OCI-LY7 (cell line): ENCODE measurements around the gene SLC35B4. TPM values are rescaled to one million over a fixed set of nuclear protein-coding genes. Genes with fewer than 3 reads are reported as not detected.

ENCODE experiments used
- BruUV-seq: library from RNA; stranded (reverse); fragments of 400-500 nt; replicated peaks from 2 replicates; lab custom pipeline; 2021; lab: Mats Ljungman, UMichigan
- CTCF ChIA-PET: fragments of 300-600 bp; sonication (Branson Sonifier 250); formaldehyde crosslinking; loops from one replicate; lab custom pipeline; 2022; ENCODE audit warnings: antibody characterized with exemption; ENCODE audit not compliant: unreplicated experiment; lab: Charles Lee
- POLR2A ChIA-PET: fragments of 300-600 bp; sonication (Branson Sonifier 250); formaldehyde crosslinking; loops from one replicate; lab custom pipeline; 2022; ENCODE audit warnings: antibody characterized with exemption; lab: Charles Lee
- DNase-seq: peaks from one replicate; pipeline ENCODE4 v3.0.0-alpha.2; 2015; ENCODE audit warnings: low spot score
- H2AFZ ChIP-seq: fragments of 200-600 bp; sonication (generic), shearing (Covaris generic); 2 replicates; pipeline ENCODE4 v1.6.1; 2014; ENCODE audit warnings: mild to moderate bottlenecking, antibody characterized with exemption, low read length, moderate library complexity
- H3K27ac ChIP-seq: fragments of 200-600 bp; sonication (generic); 2 replicates; pipeline ENCODE4 v1.5.1; 2014; ENCODE audit warnings: mixed run types, low read depth, mild to moderate bottlenecking, moderate library complexity, low read length, inconsistent platforms; ENCODE audit not compliant: poor library complexity, severe bottlenecking
- H3K36me3 ChIP-seq: fragments of 200-600 bp; sonication (generic); 2 replicates; pipeline ENCODE4 v1.6.1; 2014; ENCODE audit warnings: mild to moderate bottlenecking, antibody characterized with exemption, low read length, moderate library complexity, mixed read lengths; ENCODE audit not compliant: insufficient read depth
- H3K4me1 ChIP-seq: fragments of 200-600 bp; sonication (generic); 2 replicates; pipeline ENCODE4 v1.5.1; 2014; ENCODE audit warnings: mild to moderate bottlenecking, low read length; ENCODE audit not compliant: insufficient read depth, poor library complexity, severe bottlenecking
- H3K4me2 ChIP-seq: fragments of 200-600 bp; sonication (generic); 2 replicates; pipeline ENCODE4 v1.6.1; 2014; ENCODE audit warnings: mild to moderate bottlenecking, low read length
- H3K4me3 ChIP-seq: fragments of 200-600 bp; sonication (generic); 2 replicates; pipeline ENCODE4 v1.5.1; 2014; ENCODE audit warnings: mild to moderate bottlenecking, low read depth, low read length; ENCODE audit not compliant: poor library complexity, severe bottlenecking
- H3K79me2 ChIP-seq: fragments of 200-600 bp; sonication (generic); 2 replicates; pipeline ENCODE4 v1.6.1; 2016; ENCODE audit warnings: low read depth, mild to moderate bottlenecking, low read length, moderate library complexity, mixed read lengths; ENCODE audit not compliant: insufficient read depth
- H3K9me2 ChIP-seq: fragments of 200-600 bp; sonication (generic); 2 replicates; pipeline ENCODE4 v1.6.1; 2016; ENCODE audit warnings: mild to moderate bottlenecking, low read length, mixed read lengths; ENCODE audit not compliant: insufficient read depth
- H3K9me3 ChIP-seq: fragments of 200-600 bp; sonication (generic); 2 replicates; pipeline ENCODE4 v1.6.1; 2014; ENCODE audit warnings: mild to moderate bottlenecking, mixed run types, low read length, mixed read lengths
- H4K20me1 ChIP-seq: fragments of 200-600 bp; sonication (generic); 2 replicates; pipeline ENCODE4 v1.6.1; 2014; ENCODE audit warnings: mild to moderate bottlenecking, antibody characterized with exemption, low read length, moderate library complexity, mixed read lengths; ENCODE audit not compliant: insufficient read depth
- EZH2phosphoT487 ChIP-seq: fragments of 200-600 bp; sonication (generic); IDR thresholded peaks from 2 replicates; pipeline ENCODE4 v1.6.1; 2018; ENCODE audit warnings: low read depth, borderline replicate concordance, mild to moderate bottlenecking, mixed run types, antibody characterized with exemption, low read length, moderate library complexity, mixed read lengths
- intact Hi-C: fragments of 100-400 bp; cut with micrococcal nuclease; formaldehyde crosslinking; loops from one replicate; pipeline ENCODE4 v1.10.0; 2022; ENCODE audit not compliant: unreplicated experiment
- total RNA-seq, 2 experiments: library from RNA; depleted of rRNA in 1 of 2; stranded (reverse); fragments of >200 nt in 1 of 2; shearing (Covaris generic) in 1 of 2; gene quantifications; 2 replicates each; pipeline ENCODE4 v1.2.3, GENCODE V29; 2014 to 2022
- TF ChIP-seq, protein P1 (sequence below): fragments of 200-600 bp; sonication (generic); conservative IDR thresholded peaks from 2 replicates; pipeline ENCODE4 v1.5.1; 2014; ENCODE audit warnings: mild to moderate bottlenecking, antibody characterized with exemption, low read length, moderate library complexity, mixed read lengths

The SLC35B4 gene
- total RNA-seq, 2 experiments from 2014 or later, result 32.3 to 38.1 TPM

DNA sequence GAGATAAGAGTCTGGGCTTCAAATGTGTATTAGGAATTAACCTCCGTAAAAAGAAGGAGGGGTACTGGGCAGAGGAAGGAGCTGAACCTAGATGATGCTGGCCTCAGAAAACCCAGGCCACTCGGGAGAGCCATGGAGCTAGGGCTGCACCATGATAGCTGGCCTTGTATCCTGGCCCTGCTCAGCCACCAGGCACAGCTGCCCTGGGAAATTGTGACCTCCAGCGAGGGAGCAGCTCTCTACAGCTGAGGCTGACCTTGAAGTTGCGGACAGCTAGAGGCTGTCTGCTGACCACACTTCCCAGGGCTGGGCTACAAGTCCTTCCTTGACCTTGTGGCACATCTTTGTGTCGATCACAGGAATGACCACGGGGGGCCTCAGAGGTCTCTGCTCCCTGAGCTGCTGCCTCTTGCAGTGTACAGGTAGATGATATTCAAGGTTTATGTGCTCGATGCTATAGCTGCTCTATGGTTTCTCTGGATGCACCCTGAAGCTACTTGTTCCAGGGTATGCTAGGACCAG lies 38.3 kb upstream of the SLC35B4 start:
- intact Hi-C loops, result no loop called here
- Histone ChIP-seq H3K36me3 (no peaks in the 10 kb centered on the region), H3K4me1 (no peaks in the 10 kb centered on the region), H3K9me2 (no peaks in the 10 kb centered on the region), H4K20me1 (no peaks in the 10 kb centered on the region), H3K4me2 (no peak overlapping the region), H2AFZ (no peak overlapping the region), H3K27ac (no peak overlapping the region), H3K9me3 (no peaks in the 10 kb centered on the region), H3K79me2 (no peaks in the 10 kb centered on the region), H3K4me3 (no peak overlapping the region)
- ChIA-PET POLR2A (interaction anchor here (0.7 kb wide), 2 partner anchors 683 to 1557 kb away, joined by 4 read pairs; no protein-coding TSS in a partner anchor), CTCF (interaction anchor here (1.2 kb wide), 1 partner anchor 11 kb away, joined by 3 read pairs; no protein-coding TSS in a partner anchor)
- BruUV-seq, result no TSS peak
- TF ChIP-seq, protein P1, sequence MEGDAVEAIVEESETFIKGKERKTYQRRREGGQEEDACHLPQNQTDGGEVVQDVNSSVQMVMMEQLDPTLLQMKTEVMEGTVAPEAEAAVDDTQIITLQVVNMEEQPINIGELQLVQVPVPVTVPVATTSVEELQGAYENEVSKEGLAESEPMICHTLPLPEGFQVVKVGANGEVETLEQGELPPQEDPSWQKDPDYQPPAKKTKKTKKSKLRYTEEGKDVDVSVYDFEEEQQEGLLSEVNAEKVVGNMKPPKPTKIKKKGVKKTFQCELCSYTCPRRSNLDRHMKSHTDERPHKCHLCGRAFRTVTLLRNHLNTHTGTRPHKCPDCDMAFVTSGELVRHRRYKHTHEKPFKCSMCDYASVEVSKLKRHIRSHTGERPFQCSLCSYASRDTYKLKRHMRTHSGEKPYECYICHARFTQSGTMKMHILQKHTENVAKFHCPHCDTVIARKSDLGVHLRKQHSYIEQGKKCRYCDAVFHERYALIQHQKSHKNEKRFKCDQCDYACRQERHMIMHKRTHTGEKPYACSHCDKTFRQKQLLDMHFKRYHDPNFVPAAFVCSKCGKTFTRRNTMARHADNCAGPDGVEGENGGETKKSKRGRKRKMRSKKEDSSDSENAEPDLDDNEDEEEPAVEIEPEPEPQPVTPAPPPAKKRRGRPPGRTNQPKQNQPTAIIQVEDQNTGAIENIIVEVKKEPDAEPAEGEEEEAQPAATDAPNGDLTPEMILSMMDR, result no peak
- no peak for TF ChIP-seq EZH2phosphoT487
- DNase-seq, result no peak

DNA sequence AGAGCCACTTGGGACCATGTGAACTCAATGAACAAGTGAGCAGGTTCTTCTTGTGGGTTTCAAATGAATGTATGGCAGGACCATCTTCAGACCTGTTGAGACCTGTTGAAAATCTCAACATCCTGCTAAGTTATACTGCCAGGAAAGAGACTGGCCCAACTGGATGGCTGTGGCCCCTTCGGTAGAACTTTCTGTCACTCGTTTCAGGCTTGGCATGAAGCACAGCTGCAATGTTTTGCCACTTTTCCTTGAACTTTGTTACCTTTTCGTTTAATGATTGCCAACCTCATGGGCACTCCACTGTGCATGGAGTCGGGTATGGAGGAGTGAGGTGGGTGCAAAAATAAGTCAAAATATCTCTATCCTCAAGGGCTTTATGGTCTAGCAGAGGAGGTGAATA lies 36.7 kb upstream of the SLC35B4 start:
- Histone ChIP-seq H3K27ac (no peak overlapping the region), H3K4me2 (no peak overlapping the region), H3K79me2 (no peaks in the 10 kb centered on the region), H3K4me3 (no peak overlapping the region), H3K4me1 (no peaks in the 10 kb centered on the region), H3K9me3 (no peaks in the 10 kb centered on the region), H3K36me3 (no peaks in the 10 kb centered on the region), H3K9me2 (no peaks in the 10 kb centered on the region), H4K20me1 (no peaks in the 10 kb centered on the region), H2AFZ (no peak overlapping the region)
- ChIA-PET POLR2A (interaction anchor here (1.0 kb wide), 1 partner anchor 12 kb away, joined by 3 read pairs; no protein-coding TSS in a partner anchor), CTCF (no interaction called here)
- no peak for DNase-seq
- no TSS peak for BruUV-seq
- intact Hi-C loops, result no loop called here
- TF ChIP-seq EZH2phosphoT487, result no peak
- TF ChIP-seq, protein P1, result no peak

DNA sequence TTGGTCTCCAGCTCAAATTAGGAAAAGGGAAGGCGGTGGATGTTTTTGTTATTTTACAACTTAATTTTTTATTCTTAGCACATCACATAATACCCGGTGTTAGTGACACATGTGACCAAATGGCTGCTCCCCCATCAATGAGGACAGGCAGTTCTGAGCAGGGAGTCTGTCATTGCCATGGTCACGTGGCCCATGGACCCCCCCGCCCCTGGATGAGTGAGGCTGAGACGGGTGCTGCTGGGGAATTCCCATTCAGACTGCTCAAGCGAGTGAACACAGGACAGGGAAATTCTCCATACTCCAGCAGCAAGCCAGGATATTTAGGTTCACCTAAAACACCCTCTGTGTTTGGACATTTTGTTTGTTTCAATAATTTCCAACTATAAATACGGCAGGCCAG lies 34.7 kb upstream of the SLC35B4 start:
- Histone ChIP-seq H3K4me2 (no peak overlapping the region), H3K79me2 (no peaks in the 10 kb centered on the region), H3K27ac (no peak overlapping the region), H2AFZ (no peak overlapping the region), H3K4me3 (no peak overlapping the region), H3K9me3 (no peaks in the 10 kb centered on the region), H4K20me1 (no peaks in the 10 kb centered on the region), H3K4me1 (no peaks in the 10 kb centered on the region), H3K9me2 (no peaks in the 10 kb centered on the region), H3K36me3 (no peaks in the 10 kb centered on the region)
- no peak for TF ChIP-seq EZH2phosphoT487
- TF ChIP-seq, protein P1, result no peak
- no TSS peak for BruUV-seq
- POLR2A ChIA-PET, result no interaction called here
- intact Hi-C loops, result no loop called here
- CTCF ChIA-PET, result no interaction called here
- no peak for DNase-seq
